ENCODE data around the gene DNAJC10. TPM values are rescaled to one million over a fixed set of nuclear protein-coding genes. Genes with fewer than 3 reads are reported as not detected.

The DNAJC10 gene
- polyA plus RNA-seq, 3 donors, result 25.2 to 102 (median 79.4) TPM

- Histone ChIP-seq H3K27me3 (ENCODE audit: control insufficient read depth in 2 of 2, insufficient read depth in 2 of 2, low read length in 2 of 2) (no peaks in the 10 kb centered on the region), H4K20me1 (ENCODE audit: insufficient read depth, low read length) (no peaks in the 10 kb centered on the region), H3K27ac (ENCODE audit: low read depth in 1 of 2, low read length in 2 of 2) (no peak overlapping the region), H3K79me2 (ENCODE audit: insufficient read depth, low read length) (no peaks in the 10 kb centered on the region), H3K36me3 (replicated peaks in 1 of 2; ENCODE audit: control insufficient read depth in 1 of 2, insufficient read depth in 2 of 2, low read length in 2 of 2) (peaks cover 87 to 94% of the 10 kb centered on the region in 2 donors), H3K9ac (ENCODE audit: insufficient read depth, low read length, poor library complexity, severe bottlenecking) (no peak overlapping the region), H3K4me2 (replicated peaks; ENCODE audit: extremely low read depth, low read length, poor library complexity, severe bottlenecking) (no peak overlapping the region), H3K4me3 (replicated peaks in 1 of 3; ENCODE audit: low read depth in 2 of 3, low read length in 3 of 3) (no peak overlapping the region), H3K9me3 (replicated peaks in 1 of 2; ENCODE audit: control insufficient read depth in 1 of 2, insufficient read depth in 1 of 2, low read length in 2 of 2) (no peaks in the 10 kb centered on the region), H2AFZ (ENCODE audit: insufficient read depth, low read depth, low read length, poor library complexity, severe bottlenecking) (no peak overlapping the region), H3K4me1 (ENCODE audit: control insufficient read depth in 1 of 2, insufficient read depth in 2 of 2, low read length in 2 of 2) (no peaks in the 10 kb centered on the region)
- no peak for TF ChIP-seq CTCF (IDR thresholded peaks at IDR 0.05)
- no CpG with 5 or more reads among the region's 2 CpGs for WGBS (ENCODE audit: insufficient coverage)
- peaks cover 0 to 2% (median 0%) of the 10 kb centered on the region in 7 donors for H3K9me3 Mint-ChIP-seq
- H3K27me3 Mint-ChIP-seq (ENCODE audit: low read depth in 3 of 3), result no peaks in the 10 kb centered on the region
- no peak overlapping the region for H3K27ac Mint-ChIP-seq
- no peak for DNase-seq
- no peak overlapping the region for H3K4me3 Mint-ChIP-seq
- H3K4me1 Mint-ChIP-seq, result no peaks in the 10 kb centered on the region
- intact Hi-C loops (cut with micrococcal nuclease), result no loop called here
- peaks cover 75 to 85% of the 10 kb centered on the region in 2 donors for H3K36me3 Mint-ChIP-seq
These were observed 24.6 kb downstream of the DNAJC10 start for GRCh38 chr2:182740701-182741100.

GRCh38 chr2:182741620-182742019 lies 25.6 kb downstream of the DNAJC10 start:
- Mint-ChIP-seq H3K4me3 (no peak overlapping the region), H3K36me3 (peaks cover 75 to 88% of the 10 kb centered on the region in 2 donors), H3K27me3 (ENCODE audit: low read depth in 3 of 3) (no peaks in the 10 kb centered on the region), H3K9me3 (peaks cover 0 to 5% (median 2%) of the 10 kb centered on the region in 7 donors), H3K27ac (no peak overlapping the region), H3K4me1 (no peaks in the 10 kb centered on the region)
- Histone ChIP-seq H3K4me1 (ENCODE audit: control insufficient read depth in 1 of 2, insufficient read depth in 2 of 2, low read length in 2 of 2) (no peaks in the 10 kb centered on the region), H3K27ac (ENCODE audit: low read depth in 1 of 2, low read length in 2 of 2) (no peak overlapping the region), H3K36me3 (replicated peaks in 1 of 2; ENCODE audit: control insufficient read depth in 1 of 2, insufficient read depth in 2 of 2, low read length in 2 of 2) (peaks cover 78 to 86% of the 10 kb centered on the region in 2 donors), H4K20me1 (ENCODE audit: insufficient read depth, low read length) (no peaks in the 10 kb centered on the region), H3K4me3 (replicated peaks in 1 of 3; ENCODE audit: low read depth in 2 of 3, low read length in 3 of 3) (no peak overlapping the region), H3K4me2 (replicated peaks; ENCODE audit: extremely low read depth, low read length, poor library complexity, severe bottlenecking) (no peak overlapping the region), H2AFZ (ENCODE audit: insufficient read depth, low read depth, low read length, poor library complexity, severe bottlenecking) (no peak overlapping the region), H3K9ac (ENCODE audit: insufficient read depth, low read length, poor library complexity, severe bottlenecking) (no peak overlapping the region), H3K79me2 (ENCODE audit: insufficient read depth, low read length) (no peaks in the 10 kb centered on the region), H3K27me3 (ENCODE audit: control insufficient read depth in 2 of 2, insufficient read depth in 2 of 2, low read length in 2 of 2) (no peaks in the 10 kb centered on the region), H3K9me3 (replicated peaks in 1 of 2; ENCODE audit: control insufficient read depth in 1 of 2, insufficient read depth in 1 of 2, low read length in 2 of 2) (no peaks in the 10 kb centered on the region)
- DNase-seq, result no peak
- TF ChIP-seq CTCF (IDR thresholded peaks at IDR 0.05), result no peak
- intact Hi-C loops (cut with micrococcal nuclease), result no loop called here
- WGBS (ENCODE audit: insufficient coverage), result no CpG with 5 or more reads among the region's 2 CpGs

All from CD14-positive monocyte (primary cell).